ENCODE measurements around the gene FAM120B. TPM values are rescaled to one million over a fixed set of nuclear protein-coding genes. Genes with fewer than 3 reads are reported as not detected.
"Not testable (repeated sequence)": the region's sequence is repeated elsewhere in the genome, so short reads cannot be mapped to it uniquely, and the experiment has no call there.

Gene FAM120B
- total RNA-seq, 4 donors from 2014 or later: 16.8 to 35.0 (median 22.2) TPM

DNA sequence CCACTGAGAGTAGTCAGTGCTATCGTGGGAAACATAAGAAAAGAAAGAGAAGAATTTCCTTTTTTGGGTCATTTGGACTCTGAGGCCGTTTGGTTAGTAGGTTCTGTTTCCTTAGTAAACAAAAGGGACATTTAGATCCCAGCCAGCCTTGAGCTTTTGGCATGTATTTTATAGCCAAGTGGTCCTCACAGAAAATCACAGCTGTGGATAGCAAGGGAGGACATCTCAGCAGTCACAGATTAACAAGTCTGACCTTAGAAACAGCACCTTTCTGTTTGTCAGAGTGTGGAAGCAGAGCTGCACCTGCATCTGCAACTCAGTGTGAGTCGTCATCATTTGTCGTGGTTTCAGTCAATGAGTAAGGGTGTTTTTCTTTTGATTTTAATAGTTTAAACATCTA lies 40.5 kb downstream of the FAM120B start:
- ATAC-seq (ENCODE audit: low FRiP score) (no peak), DNase-seq (ENCODE audit: low spot score) (no peak)
- TF ChIP-seq, protein P1, sequence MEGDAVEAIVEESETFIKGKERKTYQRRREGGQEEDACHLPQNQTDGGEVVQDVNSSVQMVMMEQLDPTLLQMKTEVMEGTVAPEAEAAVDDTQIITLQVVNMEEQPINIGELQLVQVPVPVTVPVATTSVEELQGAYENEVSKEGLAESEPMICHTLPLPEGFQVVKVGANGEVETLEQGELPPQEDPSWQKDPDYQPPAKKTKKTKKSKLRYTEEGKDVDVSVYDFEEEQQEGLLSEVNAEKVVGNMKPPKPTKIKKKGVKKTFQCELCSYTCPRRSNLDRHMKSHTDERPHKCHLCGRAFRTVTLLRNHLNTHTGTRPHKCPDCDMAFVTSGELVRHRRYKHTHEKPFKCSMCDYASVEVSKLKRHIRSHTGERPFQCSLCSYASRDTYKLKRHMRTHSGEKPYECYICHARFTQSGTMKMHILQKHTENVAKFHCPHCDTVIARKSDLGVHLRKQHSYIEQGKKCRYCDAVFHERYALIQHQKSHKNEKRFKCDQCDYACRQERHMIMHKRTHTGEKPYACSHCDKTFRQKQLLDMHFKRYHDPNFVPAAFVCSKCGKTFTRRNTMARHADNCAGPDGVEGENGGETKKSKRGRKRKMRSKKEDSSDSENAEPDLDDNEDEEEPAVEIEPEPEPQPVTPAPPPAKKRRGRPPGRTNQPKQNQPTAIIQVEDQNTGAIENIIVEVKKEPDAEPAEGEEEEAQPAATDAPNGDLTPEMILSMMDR (IDR thresholded peaks at IDR 0.05): no peak

DNA sequence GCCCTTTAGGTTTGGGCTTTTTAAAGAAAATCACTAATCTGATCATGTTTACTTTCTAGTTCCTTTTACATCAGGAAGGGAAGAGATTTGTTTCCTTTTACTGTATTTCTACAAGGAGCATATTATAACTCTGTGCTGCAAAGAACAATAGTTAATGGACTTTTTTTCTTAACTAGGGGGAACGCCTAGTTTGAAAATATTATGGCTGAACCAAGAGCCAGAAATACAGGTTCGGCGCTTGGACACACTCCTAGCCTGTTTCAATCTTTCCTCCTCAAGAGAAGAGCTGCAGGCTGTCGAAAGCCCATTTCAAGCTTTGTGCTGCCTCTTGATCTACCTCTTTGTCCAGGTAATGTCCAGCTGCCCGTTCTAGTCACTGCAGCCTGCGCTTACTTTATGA lies 41.4 kb downstream of the FAM120B start:
- ATAC-seq (ENCODE audit: low FRiP score) (no peak), DNase-seq (ENCODE audit: low spot score) (no peak)
- TF ChIP-seq, protein P1 (IDR thresholded peaks at IDR 0.05): no peak

DNA sequence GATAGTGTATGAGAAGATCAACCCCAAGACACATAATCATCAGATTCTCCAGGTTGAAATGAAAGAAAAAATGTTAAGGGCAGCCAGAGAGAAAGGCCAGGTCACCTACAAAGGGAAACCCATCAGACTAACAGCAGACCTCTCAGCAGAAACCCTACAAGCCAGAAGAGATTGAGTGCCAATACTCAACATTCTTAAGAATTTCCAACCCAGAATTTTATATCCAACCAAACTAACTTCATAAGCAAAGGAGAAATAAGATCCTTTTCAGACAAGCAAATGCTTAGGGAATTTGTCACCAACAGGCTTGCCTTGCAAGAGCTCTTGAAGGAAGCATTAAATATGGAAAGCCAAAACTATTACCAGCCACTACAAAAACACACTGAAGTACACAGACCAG lies 44.9 kb downstream of the FAM120B start:
- not testable (repeated sequence) for ATAC-seq (ENCODE audit: low FRiP score); DNase-seq (ENCODE audit: low spot score)

DNA sequence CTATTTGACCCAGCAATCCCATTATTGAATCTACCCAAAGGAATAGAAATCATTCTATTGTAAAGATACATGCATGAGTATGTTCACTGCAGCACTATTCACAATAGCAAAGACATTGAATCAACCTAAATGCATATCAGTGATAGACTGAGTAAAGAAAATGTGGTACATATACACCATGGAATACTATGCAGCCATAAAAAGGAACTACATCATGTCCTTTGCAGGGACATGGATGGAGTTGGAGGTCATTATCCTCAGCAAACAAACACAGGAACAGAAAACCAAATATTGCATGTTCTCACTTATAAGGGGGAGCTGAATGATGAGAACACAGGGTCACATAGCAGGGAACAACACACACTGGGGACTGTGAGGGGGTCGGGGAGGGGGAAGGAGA lies 48.6 kb downstream of the FAM120B start:
- DNase-seq (ENCODE audit: low spot score); ATAC-seq (ENCODE audit: low FRiP score): not testable (repeated sequence)

DNA sequence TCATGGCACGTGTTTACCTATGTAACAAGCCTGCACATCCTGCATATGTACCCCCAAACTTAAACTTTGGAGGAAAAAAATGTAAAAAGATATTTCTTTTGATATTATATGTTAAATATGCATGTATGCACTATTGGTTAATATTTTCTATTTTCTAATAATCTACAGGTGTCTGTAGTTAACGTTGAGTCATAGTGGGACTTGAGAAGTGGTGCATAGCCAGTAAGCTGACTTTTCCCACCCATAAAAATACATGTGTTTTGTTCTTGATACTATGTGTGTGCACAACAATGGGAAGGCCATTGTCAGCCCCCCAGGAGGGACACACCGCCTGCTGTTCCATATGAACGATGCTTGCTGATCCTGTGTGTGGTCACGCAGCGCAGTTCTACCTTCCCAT lies 49.1 kb downstream of the FAM120B start:
- TF ChIP-seq, protein P1 (IDR thresholded peaks at IDR 0.05): no peak
- DNase-seq (ENCODE audit: low spot score): no peak
- no peak for ATAC-seq (ENCODE audit: low FRiP score)

DNA sequence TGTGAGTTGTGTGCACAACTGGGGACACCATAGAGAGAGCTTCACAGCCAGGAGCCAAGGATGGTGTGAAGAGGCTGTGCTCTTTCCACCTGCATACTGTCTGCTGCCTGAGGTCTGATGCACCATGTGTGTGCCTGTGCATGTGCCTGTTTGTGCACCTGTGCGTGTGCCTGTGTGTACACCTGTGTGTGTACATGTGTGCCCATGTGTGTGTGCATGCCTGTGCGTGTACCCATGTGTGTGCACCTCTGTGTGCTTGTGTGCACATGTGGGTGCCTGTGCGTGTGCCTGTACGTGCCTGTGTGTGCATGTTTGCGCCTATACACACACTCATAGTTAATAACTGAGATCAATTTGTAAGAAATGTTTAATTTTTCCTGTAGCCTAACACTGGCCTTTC lies 51.3 kb downstream of the FAM120B start:
- TF ChIP-seq, protein P1 (IDR thresholded peaks at IDR 0.05): no peak
- DNase-seq (ENCODE audit: low spot score): no peak
- ATAC-seq (ENCODE audit: low FRiP score): no peak

DNA sequence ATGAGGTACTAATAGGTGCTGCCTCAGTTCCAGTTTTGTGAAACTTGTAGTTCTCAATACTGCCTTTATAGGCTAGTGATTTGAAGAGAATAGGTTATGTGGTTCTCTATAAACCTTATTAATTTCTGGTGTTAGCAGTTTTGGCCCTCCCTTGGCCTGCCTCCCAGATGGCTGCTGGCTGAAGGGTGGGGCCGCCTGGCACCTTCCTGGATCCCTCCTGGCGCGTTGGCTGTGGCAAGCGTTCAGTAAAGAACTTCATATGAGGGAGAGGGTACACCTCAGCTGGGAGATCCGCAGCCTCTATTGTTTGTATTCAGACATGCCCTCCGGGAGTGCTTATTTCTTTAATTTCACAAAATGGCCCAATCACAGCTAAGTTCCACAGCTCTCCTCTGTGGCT lies 51.9 kb downstream of the FAM120B start:
- TF ChIP-seq, protein P1 (IDR thresholded peaks at IDR 0.05): no peak
- peak; percentile 38 for ATAC-seq (ENCODE audit: low FRiP score)
- no peak for DNase-seq (ENCODE audit: low spot score)

DNA sequence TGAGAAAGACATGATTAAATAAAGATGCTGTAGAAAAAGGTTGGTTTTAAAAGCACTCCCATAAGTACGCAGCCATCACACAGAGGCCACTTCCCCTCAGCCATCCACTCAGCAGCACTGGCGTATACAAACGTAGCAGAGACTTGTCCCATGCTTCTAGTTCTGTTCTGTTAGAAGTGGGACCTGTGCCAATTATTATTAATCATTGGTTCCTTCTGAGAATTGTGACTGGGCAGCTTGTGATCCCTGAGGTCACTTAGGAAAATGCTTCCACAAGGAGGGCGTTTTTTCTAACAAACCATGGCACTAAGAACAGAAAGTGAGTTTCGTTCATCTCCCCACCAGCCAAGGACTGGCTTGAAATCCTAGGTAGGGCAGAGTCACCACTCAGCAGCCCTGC lies 53.9 kb downstream of the FAM120B start:
- DNase-seq (ENCODE audit: low spot score) (no peak), ATAC-seq (ENCODE audit: low FRiP score) (peak; percentile 13)
- TF ChIP-seq, protein P1 (IDR thresholded peaks at IDR 0.05): no peak

All from omental fat pad (tissue), 4 donors.